GM18507 (cell line): ENCODE results near the gene GPATCH2.

Experiments used
- DNase-seq: peaks from one replicate; pipeline ENCODE4 v3.0.0; 2011; ENCODE audit warnings: low read depth; ENCODE audit not compliant: insufficient read length; ENCODE audit errors: extremely low spot score
- FAIRE-seq: peaks from 2 replicates; lab custom pipeline; 2011; peaks lifted over from hg19 to GRCh38; lab: Jason Lieb, UNC

GPATCH2 gene

GRCh38 chr1:217471403-217471802 is 159.5 kb downstream of the GPATCH2 start:
- DNase-seq (no peak), FAIRE-seq (no peak)

- no peak for DNase-seq
- no peak for FAIRE-seq
Observed at GRCh38 chr1:217469983-217470382, 160.9 kb downstream of the GPATCH2 start.

- DNase-seq (no peak), FAIRE-seq (no peak)
Observed at GRCh38 chr1:217465102-217465501, 165.8 kb downstream of the GPATCH2 start.

GRCh38 chr1:217462666-217463065 is 168.2 kb downstream of the GPATCH2 start:
- FAIRE-seq (no peak), DNase-seq (no peak)

- FAIRE-seq (no peak), DNase-seq (no peak)
Observed at GRCh38 chr1:217462159-217462558, 168.7 kb downstream of the GPATCH2 start.

GRCh38 chr1:217457016-217457415 is 173.9 kb downstream of the GPATCH2 start:
- DNase-seq: no peak
- no peak for FAIRE-seq

GRCh38 chr1:217456261-217456660 is 174.6 kb downstream of the GPATCH2 start:
- FAIRE-seq (no peak), DNase-seq (no peak)

- no peak for FAIRE-seq
- no peak for DNase-seq
Observed at GRCh38 chr1:217453816-217454215, 177.1 kb downstream of the GPATCH2 start.

GRCh38 chr1:217449370-217449769 is 181.5 kb downstream of the GPATCH2 start:
- DNase-seq: no peak
- no peak for FAIRE-seq

- no peak for FAIRE-seq
- DNase-seq: no peak
Observed at GRCh38 chr1:217443845-217444244, 187.0 kb downstream of the GPATCH2 start.

- DNase-seq: no peak
- no peak for FAIRE-seq
Observed at GRCh38 chr1:217437376-217437775, 193.5 kb downstream of the GPATCH2 start.

- FAIRE-seq (no peak), DNase-seq (no peak)
Observed at GRCh38 chr1:217435204-217435603, 195.7 kb downstream of the GPATCH2 start.

- DNase-seq (no peak), FAIRE-seq (no peak)
Observed at GRCh38 chr1:217433664-217434063, 197.2 kb downstream of the GPATCH2 start.

- DNase-seq: no peak
- no peak for FAIRE-seq
Observed at GRCh38 chr1:217432339-217432738, 198.6 kb downstream of the GPATCH2 start.

GRCh38 chr1:217431395-217431794 is 199.5 kb downstream of the GPATCH2 start:
- no peak for FAIRE-seq
- DNase-seq: no peak

GRCh38 chr1:217425422-217425821 is 205.5 kb downstream of the GPATCH2 start:
- FAIRE-seq (no peak), DNase-seq (no peak)

- DNase-seq: no peak
- no peak for FAIRE-seq
Observed at GRCh38 chr1:217419194-217419551, 211.7 kb downstream of the GPATCH2 start.

GRCh38 chr1:217418269-217419193 is 212.4 kb downstream of the GPATCH2 start:
- no peak for DNase-seq
- no peak for FAIRE-seq

GRCh38 chr1:217417363-217417762 is 213.5 kb downstream of the GPATCH2 start:
- FAIRE-seq (no peak), DNase-seq (no peak)

GRCh38 chr1:217407534-217408001 is 223.3 kb downstream of the GPATCH2 start:
- FAIRE-seq: no peak
- no peak for DNase-seq

GRCh38 chr1:217403026-217403720 is 227.7 kb downstream of the GPATCH2 start:
- DNase-seq (no peak), FAIRE-seq (no peak)
